Measurements from ENCODE around the gene SND1. TPM values are rescaled to one million over a fixed set of nuclear protein-coding genes. Genes with fewer than 3 reads are reported as not detected.

The SND1 gene
- total and polyA plus RNA-seq, 10 of the 15 experiments (the other 5 are each of a cell fraction or from before 2014, with no cell fraction given): 52.4 to 270 (median 146) TPM

DNA sequence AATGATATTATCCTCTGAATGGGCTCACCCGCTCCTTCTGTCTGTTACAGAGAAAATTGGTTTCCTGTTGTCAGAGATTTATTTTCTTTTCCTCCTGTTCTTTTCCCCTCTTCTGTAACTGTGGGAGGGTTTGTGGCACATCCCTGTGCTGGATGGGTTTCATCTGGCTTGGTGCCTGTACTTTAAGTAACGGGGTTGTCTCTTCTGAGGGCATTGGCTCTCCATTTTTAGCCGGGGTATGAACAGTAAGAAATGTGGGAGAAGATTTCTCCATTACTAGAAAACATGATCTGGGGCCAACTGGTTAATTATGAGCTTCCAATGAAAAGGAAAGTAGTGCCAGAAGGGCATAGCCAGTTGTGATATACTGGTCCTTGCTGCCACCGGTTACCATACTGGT, 142.6 kb downstream of the SND1 start:
- SMC1A ChIA-PET (ENCODE audit: uncharacterized antibody, unreplicated experiment): interaction anchor here (0.7 to 1.6 kb wide), 11 partner anchors 9 to 86 kb away, joined by 3 to 6 read pairs (median 4); no protein-coding TSS in a partner anchor
- no peaks in the 10 kb centered on the region for H3K9me3 ChIP-seq (replicated peaks; ENCODE audit: control insufficient read depth, insufficient read depth, low read length)
- no peak for DNase-seq (ENCODE audit: low read depth, low spot score)
- RAD21 ChIA-PET (ENCODE audit: unreplicated experiment): interaction anchor here (0.9 kb wide), 1 partner anchor 61 kb away, joined by 3 read pairs; no protein-coding TSS in a partner anchor
- CTCF ChIA-PET: interaction anchor here (0.8 to 5.5 kb wide), 4 partner anchors 9 to 86 kb away, joined by 3 to 33 read pairs (median 14); no protein-coding TSS in a partner anchor
- H3K4me1 ChIP-seq (ENCODE audit: control insufficient read depth, insufficient read depth, low read length): peaks cover 5% of the 10 kb centered on the region; the same call in 1 of the 2 replicates
- H3K4me3 ChIP-seq: no peak overlapping the region
- BruUV-seq (replicated peaks): no TSS peak
- peaks cover 23% of the 10 kb centered on the region for H3K79me2 ChIP-seq (ENCODE audit: control insufficient read depth, insufficient read depth, low read length)
- no peaks in the 10 kb centered on the region for H3K27me3 ChIP-seq (replicated peaks in 1 of 2; ENCODE audit: control insufficient read depth in 2 of 2, insufficient read depth in 2 of 2, low read length in 1 of 2)
- POLR2A ChIA-PET: interaction anchor here (1.4 kb wide), 1 partner anchor 67 kb away, joined by 3 read pairs; no protein-coding TSS in a partner anchor
- H2AFZ ChIP-seq (ENCODE audit: control insufficient read depth, low read depth, low read length): no peak overlapping the region
- 99% methylated on average over 4 of the region's 4 CpGs for WGBS (ENCODE audit: insufficient coverage, insufficient replicate concordance, low lambda C conversion rate, missing lambda C conversion rate)
- no peak for FAIRE-seq
- peaks cover 3% of the 10 kb centered on the region; the same call in 1 of the 2 replicates for H4K20me1 ChIP-seq (ENCODE audit: control insufficient read depth, insufficient read depth)
- ATAC-seq: no peak
- in situ Hi-C loops (cut with MboI): no loop called here
- no peak overlapping the region for H3K27ac ChIP-seq (ENCODE audit: control insufficient read depth, insufficient read depth)
- intact Hi-C loops (cut with micrococcal nuclease; ENCODE audit: unreplicated experiment): no loop called here
- TF ChIP-seq TAF1 (IDR thresholded peaks at IDR 0.05; ENCODE audit: borderline replicate concordance, low read depth, low read length): no peak
- TF ChIP-seq, protein P1, sequence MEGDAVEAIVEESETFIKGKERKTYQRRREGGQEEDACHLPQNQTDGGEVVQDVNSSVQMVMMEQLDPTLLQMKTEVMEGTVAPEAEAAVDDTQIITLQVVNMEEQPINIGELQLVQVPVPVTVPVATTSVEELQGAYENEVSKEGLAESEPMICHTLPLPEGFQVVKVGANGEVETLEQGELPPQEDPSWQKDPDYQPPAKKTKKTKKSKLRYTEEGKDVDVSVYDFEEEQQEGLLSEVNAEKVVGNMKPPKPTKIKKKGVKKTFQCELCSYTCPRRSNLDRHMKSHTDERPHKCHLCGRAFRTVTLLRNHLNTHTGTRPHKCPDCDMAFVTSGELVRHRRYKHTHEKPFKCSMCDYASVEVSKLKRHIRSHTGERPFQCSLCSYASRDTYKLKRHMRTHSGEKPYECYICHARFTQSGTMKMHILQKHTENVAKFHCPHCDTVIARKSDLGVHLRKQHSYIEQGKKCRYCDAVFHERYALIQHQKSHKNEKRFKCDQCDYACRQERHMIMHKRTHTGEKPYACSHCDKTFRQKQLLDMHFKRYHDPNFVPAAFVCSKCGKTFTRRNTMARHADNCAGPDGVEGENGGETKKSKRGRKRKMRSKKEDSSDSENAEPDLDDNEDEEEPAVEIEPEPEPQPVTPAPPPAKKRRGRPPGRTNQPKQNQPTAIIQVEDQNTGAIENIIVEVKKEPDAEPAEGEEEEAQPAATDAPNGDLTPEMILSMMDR (IDR thresholded peaks at IDR 0.05 in 2 of 3, conservative IDR thresholded peaks at IDR 0.05 in 1 of 3; ENCODE audit: control insufficient read depth in 2 of 3, extremely low read depth in 1 of 3, insufficient read depth in 1 of 3, low read depth in 3 of 3, low read length in 3 of 3): no peak
- H3K36me3 ChIP-seq (ENCODE audit: control insufficient read depth in 2 of 2, insufficient read depth in 2 of 2, low read length in 1 of 2): peaks cover 1 to 12% of the 10 kb centered on the region in 2 experiments
- no peak overlapping the region for H3K4me2 ChIP-seq (ENCODE audit: control insufficient read depth, insufficient read depth)
- H3K9ac ChIP-seq (ENCODE audit: control insufficient read depth, insufficient read depth, low read length): no peak overlapping the region

DNA sequence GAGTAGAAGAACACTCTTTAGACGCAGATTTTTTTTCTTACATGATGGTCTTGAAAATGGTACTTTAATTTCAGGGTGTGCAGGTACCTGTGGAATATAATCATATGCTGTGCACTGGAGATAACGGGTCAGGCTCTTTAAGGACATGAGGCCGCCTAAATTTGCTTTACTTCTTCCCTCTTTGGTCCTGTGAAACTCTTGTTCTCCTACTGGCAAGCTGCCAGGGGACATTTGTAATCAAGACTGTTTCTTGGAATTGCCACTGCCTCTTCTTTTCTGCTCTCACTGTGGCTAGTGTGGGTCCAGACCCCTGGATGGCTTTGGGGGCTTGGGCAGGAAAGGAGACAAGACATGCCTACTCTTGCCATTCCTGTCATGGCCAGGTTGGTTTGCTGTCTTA, 146.0 kb downstream of the SND1 start:
- 94% methylated on average over 3 of the region's 3 CpGs for WGBS (ENCODE audit: insufficient coverage, insufficient replicate concordance, low lambda C conversion rate, missing lambda C conversion rate)
- FAIRE-seq (no peak), DNase-seq (ENCODE audit: low read depth, low spot score) (no peak), ATAC-seq (no peak)
- no TSS peak for BruUV-seq (replicated peaks)
- peaks cover 24% of the 10 kb centered on the region for H3K79me2 ChIP-seq (ENCODE audit: control insufficient read depth, insufficient read depth, low read length)
- no peak overlapping the region for H3K9ac ChIP-seq (ENCODE audit: control insufficient read depth, insufficient read depth, low read length)
- H3K4me1 ChIP-seq (ENCODE audit: control insufficient read depth, insufficient read depth, low read length): peaks cover 5% of the 10 kb centered on the region; the same call in 1 of the 2 replicates
- no peak overlapping the region for H3K4me3 ChIP-seq
- H4K20me1 ChIP-seq (ENCODE audit: control insufficient read depth, insufficient read depth): peaks cover 1% of the 10 kb centered on the region; the same call in 1 of the 2 replicates
- intact Hi-C loops (cut with micrococcal nuclease; ENCODE audit: unreplicated experiment) (no loop called here), in situ Hi-C loops (cut with MboI) (no loop called here)
- H3K27me3 ChIP-seq (replicated peaks in 1 of 2; ENCODE audit: control insufficient read depth in 2 of 2, insufficient read depth in 2 of 2, low read length in 1 of 2): no peaks in the 10 kb centered on the region
- no peak overlapping the region for H3K27ac ChIP-seq (ENCODE audit: control insufficient read depth, insufficient read depth)
- peaks cover 2 to 16% of the 10 kb centered on the region in 2 experiments; a peak in 3 of 4 replicates for H3K36me3 ChIP-seq (ENCODE audit: control insufficient read depth in 2 of 2, insufficient read depth in 2 of 2, low read length in 1 of 2)
- RAD21 ChIA-PET (ENCODE audit: unreplicated experiment): no interaction called here
- POLR2A ChIA-PET: no interaction called here
- H2AFZ ChIP-seq (ENCODE audit: control insufficient read depth, low read depth, low read length): no peak overlapping the region
- no peak overlapping the region for H3K4me2 ChIP-seq (ENCODE audit: control insufficient read depth, insufficient read depth)
- CTCF ChIA-PET: no interaction called here
- SMC1A ChIA-PET (ENCODE audit: uncharacterized antibody, unreplicated experiment): interaction anchor here (0.9 kb wide), 1 partner anchor 15 kb away, joined by 3 read pairs; no protein-coding TSS in a partner anchor
- H3K9me3 ChIP-seq (replicated peaks; ENCODE audit: control insufficient read depth, insufficient read depth, low read length): no peaks in the 10 kb centered on the region
- TF ChIP-seq, protein P2, sequence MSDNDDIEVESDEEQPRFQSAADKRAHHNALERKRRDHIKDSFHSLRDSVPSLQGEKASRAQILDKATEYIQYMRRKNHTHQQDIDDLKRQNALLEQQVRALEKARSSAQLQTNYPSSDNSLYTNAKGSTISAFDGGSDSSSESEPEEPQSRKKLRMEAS (IDR thresholded peaks at IDR 0.05; ENCODE audit: low read depth, low read length): no peak
- TF ChIP-seq SMC3 (IDR thresholded peaks at IDR 0.05; ENCODE audit: borderline replicate concordance, low read length) (no peak), SRF (IDR thresholded peaks at IDR 0.05; ENCODE audit: low read depth in 2 of 2, low read length in 2 of 2) (no peak), GABPA (IDR thresholded peaks at IDR 0.05; ENCODE audit: low read depth) (no peak), BHLHE40 (IDR thresholded peaks at IDR 0.05; ENCODE audit: borderline replicate concordance in 1 of 2, low read depth in 2 of 2, low read length in 1 of 2) (no peak), SMARCA5 (IDR thresholded peaks at IDR 0.05) (no peak), NRF1 (conservative IDR thresholded peaks at IDR 0.05; ENCODE audit: low read depth, low read length) (no peak), CREM (IDR thresholded peaks at IDR 0.05; ENCODE audit: low read depth) (no peak), NFYA (IDR thresholded peaks at IDR 0.05; ENCODE audit: borderline replicate concordance, low read depth, low read length) (no peak), BMI1 (IDR thresholded peaks at IDR 0.05; ENCODE audit: borderline replicate concordance) (no peak)
- TF ChIP-seq, protein P3, sequence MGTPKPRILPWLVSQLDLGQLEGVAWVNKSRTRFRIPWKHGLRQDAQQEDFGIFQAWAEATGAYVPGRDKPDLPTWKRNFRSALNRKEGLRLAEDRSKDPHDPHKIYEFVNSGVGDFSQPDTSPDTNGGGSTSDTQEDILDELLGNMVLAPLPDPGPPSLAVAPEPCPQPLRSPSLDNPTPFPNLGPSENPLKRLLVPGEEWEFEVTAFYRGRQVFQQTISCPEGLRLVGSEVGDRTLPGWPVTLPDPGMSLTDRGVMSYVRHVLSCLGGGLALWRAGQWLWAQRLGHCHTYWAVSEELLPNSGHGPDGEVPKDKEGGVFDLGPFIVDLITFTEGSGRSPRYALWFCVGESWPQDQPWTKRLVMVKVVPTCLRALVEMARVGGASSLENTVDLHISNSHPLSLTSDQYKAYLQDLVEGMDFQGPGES (IDR thresholded peaks at IDR 0.05): no peak

Data from GM12878 (cell line).